ENCODE results near the gene PTPN9. TPM values are rescaled to one million over a fixed set of nuclear protein-coding genes. Genes with fewer than 3 reads are reported as not detected.
"Not testable (repeated sequence)": the region's sequence is repeated elsewhere in the genome, so short reads cannot be mapped to it uniquely, and the experiment has no call there.

The PTPN9 gene
- total RNA-seq, 8 experiments from 2014 or later, result 15.4 to 36.8 (median 20.6) TPM

DNA sequence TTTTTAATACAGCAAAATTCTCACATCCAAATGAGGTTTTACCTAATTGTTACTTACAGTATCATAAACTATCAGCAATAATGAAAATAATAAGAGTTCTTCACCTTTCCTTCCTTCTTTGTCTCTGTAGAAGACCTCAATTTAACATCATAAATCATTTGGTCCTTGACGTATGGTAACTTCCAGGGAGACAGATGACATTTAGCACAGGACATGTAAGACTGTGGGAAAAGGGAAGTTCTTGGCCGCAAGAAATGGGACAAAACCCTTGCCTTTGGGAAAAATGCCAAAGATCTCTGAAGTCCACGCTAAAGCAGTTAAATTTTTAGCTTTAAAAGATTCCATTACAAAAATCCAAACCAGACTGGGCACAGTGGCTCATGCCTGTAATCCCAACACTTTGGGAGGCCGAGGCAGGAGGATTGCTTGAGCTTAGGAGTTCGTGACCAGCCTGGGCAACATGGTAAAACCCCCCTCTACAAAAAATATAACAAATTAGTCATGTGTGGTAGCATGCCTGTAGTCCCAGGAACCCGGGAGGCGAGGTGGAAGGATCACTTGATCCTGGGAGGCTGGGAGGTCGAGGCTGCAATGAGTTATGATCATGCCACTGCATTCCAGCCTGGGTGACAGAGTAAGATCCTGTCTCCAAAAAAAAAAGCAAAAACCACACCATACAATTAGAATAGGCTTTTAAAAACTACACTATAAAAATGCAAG, 8.8 kb downstream of the PTPN9 start:
- 52 to 100% (median 85%) methylated on average over 2 to 7 of the region's 8 CpGs; no CpG with 5 or more reads in 1 of the 10 experiments for WGBS, 10 experiments
- Histone ChIP-seq H3K4me1 (replicated peaks in 1 of 2) (peaks cover 4 to 6% of the 10 kb centered on the region in 2 donors), H3K4me3 (no peak overlapping the region), H3K27ac (no peak overlapping the region)
- no peak for ATAC-seq (replicated peaks in 6 of 8)
- in situ Hi-C loops (cut with MboI; ENCODE audit: low pct_unique_long_range_greater_than_20kb in 2 of 9, low sequenced_read_pairs in 9 of 9, unreplicated experiment in 9 of 9), result no loop called here

DNA sequence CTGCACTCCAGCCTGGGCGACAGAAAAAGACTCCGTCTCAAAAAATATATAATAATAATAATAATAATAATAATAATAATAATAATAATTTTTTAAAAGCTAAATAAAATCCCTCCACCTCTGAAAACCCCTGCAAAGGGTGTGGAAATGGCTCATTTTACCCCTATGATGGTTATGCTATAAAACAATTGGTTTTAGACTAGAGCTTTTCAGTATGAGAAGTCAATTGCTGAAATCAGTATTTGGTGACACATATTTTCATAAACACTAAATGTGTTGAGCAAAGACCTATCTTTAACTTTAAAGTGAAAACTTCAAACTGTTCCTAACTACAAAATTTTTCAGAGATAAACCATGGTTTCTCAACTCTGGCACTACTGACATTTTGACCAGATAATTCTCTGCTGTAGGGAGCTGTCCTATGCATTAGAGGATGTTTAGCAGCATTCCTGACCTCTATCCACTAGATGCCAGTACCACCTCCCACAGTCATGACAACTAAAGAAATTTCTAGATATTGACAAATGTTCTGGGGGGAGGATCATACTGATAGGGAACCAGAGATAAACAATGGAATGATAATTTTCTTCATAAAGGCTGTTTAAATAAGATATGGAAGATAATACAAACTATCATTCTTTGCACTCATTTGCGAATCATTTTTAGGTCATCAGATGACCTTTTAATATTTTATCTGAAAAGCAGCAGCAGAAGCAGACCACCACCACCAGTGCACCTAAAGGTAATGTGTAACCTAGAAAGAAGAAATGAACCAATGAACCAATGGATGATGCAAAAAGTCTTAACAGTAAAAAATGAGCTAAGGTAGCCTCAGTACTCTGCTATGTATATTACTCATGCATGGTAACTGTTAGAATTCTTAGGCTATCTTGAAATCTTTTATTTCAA, 13.8 kb downstream of the PTPN9 start:
- Histone ChIP-seq H3K4me1 (replicated peaks in 1 of 2) (no peaks in the 10 kb centered on the region), H3K27ac (no peak overlapping the region), H3K4me3 (no peak overlapping the region)
- in situ Hi-C loops (cut with MboI; ENCODE audit: low pct_unique_long_range_greater_than_20kb in 2 of 9, low sequenced_read_pairs in 9 of 9, unreplicated experiment in 9 of 9), result no loop called here
- WGBS, 10 experiments, result 63 to 100% (median 100%) methylated on average over 1 to 3 of the region's 3 CpGs; no CpG with 5 or more reads in 2 of the 10 experiments
- no peak for ATAC-seq (replicated peaks in 6 of 8)

DNA sequence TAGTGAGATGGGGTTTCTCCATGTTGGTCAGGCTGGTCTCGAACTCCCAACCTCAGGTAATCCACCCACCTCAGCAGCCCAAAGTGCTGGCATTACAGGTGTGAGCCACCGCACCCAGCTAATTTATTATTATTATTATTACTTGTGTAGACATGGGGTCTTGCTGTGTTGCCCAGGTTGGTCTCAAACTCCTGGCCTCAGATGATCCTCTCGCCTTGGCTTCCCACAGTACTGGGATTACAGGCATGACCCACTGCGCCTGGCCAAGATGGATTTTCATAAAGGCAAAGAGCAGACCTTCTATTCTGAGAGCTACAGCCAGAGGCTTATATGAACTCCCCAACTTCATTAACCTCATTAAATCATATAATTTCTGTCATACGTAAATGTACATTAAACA, 17.2 kb downstream of the PTPN9 start:
- no peak overlapping the region for H3K4me3 ChIP-seq
- WGBS, 10 experiments, result 83 to 100% (median 100%) methylated on average over 1 to 3 of the region's 5 CpGs; no CpG with 5 or more reads in 2 of the 10 experiments
- in situ Hi-C loops (cut with MboI; ENCODE audit: low pct_unique_long_range_greater_than_20kb in 2 of 9, low sequenced_read_pairs in 9 of 9, unreplicated experiment in 9 of 9), result no loop called here
- ATAC-seq (replicated peaks in 6 of 8), result no peak
- H3K4me1 ChIP-seq (replicated peaks in 1 of 2), result no peaks in the 10 kb centered on the region
- H3K27ac ChIP-seq, result no peak overlapping the region

DNA sequence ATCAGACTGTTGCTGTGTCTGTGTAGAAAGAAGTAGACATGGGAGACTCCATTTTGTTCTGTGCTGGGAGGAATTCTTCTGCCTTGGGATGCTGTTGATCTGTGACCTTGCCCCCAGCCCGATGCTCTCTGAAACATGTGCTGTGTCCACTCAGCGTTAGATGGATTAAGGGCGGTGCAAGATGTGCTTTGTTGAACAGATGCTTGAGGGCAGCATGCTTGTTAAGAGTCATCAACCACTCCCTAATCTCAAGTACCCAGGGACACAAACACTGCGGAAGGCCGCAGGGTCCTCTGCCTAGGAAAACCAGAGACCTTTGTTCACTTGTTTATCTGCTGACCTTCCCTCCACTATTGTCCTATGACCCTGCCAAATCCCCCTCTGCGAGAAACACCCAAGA, 19.8 kb downstream of the PTPN9 start:
- ATAC-seq (replicated peaks in 6 of 8); H3K4me3 ChIP-seq; H3K4me1 ChIP-seq (replicated peaks in 1 of 2); in situ Hi-C loops (cut with MboI; ENCODE audit: low pct_unique_long_range_greater_than_20kb in 2 of 9, low sequenced_read_pairs in 9 of 9, unreplicated experiment in 9 of 9); H3K27ac ChIP-seq: not testable (repeated sequence)
- 85 to 100% (median 95%) methylated on average over 2 to 3 of the region's 6 CpGs; no CpG with 5 or more reads in 6 of the 10 experiments for WGBS, 10 experiments

DNA sequence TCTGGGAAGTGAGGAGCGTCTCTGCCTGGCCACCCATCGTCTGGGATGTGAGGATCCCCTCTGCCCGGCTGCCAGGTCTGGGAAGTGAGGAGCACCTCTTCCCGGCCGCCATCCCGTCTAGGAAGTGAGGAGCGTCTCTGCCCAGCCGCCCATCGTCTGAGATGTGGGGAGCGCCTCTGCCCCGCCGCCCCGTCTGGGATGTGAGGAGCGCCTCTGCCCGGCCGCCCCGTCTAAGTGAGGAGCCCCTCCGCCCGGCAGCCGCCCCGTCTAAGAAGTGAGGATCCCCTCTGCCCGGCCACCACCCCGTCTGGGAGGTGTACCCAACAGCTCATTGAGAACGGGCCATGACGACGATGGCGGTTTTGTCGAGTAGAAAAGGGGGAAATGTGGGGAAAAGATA, 20.2 kb downstream of the PTPN9 start:
- H3K27ac ChIP-seq; H3K4me3 ChIP-seq; ATAC-seq (replicated peaks in 6 of 8); in situ Hi-C loops (cut with MboI; ENCODE audit: low pct_unique_long_range_greater_than_20kb in 2 of 9, low sequenced_read_pairs in 9 of 9, unreplicated experiment in 9 of 9); H3K4me1 ChIP-seq (replicated peaks in 1 of 2): not testable (repeated sequence)
- WGBS, 10 experiments, result no CpG with 5 or more reads among the region's 28 CpGs

GRCh38 chr15:75554717-75555116, 24.4 kb downstream of the PTPN9 start:
- H3K4me1 ChIP-seq (replicated peaks in 1 of 2), result no peaks in the 10 kb centered on the region

DNA sequence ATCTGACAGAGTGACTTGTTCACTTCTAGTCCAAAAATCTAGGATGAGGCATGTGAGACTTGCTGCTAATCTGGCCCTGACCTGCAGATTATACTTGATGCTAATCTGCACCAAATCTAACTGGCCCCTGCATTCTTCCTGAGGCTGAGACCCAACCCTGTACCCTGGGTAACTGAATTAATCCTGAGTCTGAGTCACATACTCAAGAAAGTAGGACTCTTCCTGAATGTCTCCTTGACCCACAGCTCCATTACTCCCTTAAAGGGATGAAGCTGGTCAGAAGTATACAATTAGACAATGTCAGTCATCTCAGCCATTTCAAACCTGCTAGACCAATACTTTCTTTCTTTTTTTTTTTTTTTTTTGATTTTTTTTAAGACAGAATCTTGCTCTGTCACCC, 25.5 kb downstream of the PTPN9 start:
- ATAC-seq (replicated peaks in 6 of 8), result peak in 2 of 8 experiments; percentile 35 to 43
- Histone ChIP-seq H3K4me1 (replicated peaks in 1 of 2) (no peaks in the 10 kb centered on the region), H3K4me3 (no peak overlapping the region), H3K27ac (no peak overlapping the region)
- in situ Hi-C loops (cut with MboI; ENCODE audit: low pct_unique_long_range_greater_than_20kb in 2 of 9, low sequenced_read_pairs in 9 of 9, unreplicated experiment in 9 of 9), result no loop called here

More at GRCh38 chr15:75554717-75555116, 24.4 kb downstream of the PTPN9 start:
- no peak overlapping the region for H3K4me3 ChIP-seq
- in situ Hi-C loops (cut with MboI; ENCODE audit: low pct_unique_long_range_greater_than_20kb in 2 of 9, low sequenced_read_pairs in 9 of 9, unreplicated experiment in 9 of 9), result no loop called here
- H3K27ac ChIP-seq, result no peak overlapping the region
- ATAC-seq (replicated peaks in 6 of 8), result no peak

- no peak for ATAC-seq (replicated peaks in 6 of 8)
- Histone ChIP-seq H3K27ac (no peak overlapping the region), H3K4me3 (no peak overlapping the region), H3K4me1 (replicated peaks in 1 of 2) (no peaks in the 10 kb centered on the region)
- 95 to 100% (median 100%) methylated on average over 1 to 4 of the region's 4 CpGs; no CpG with 5 or more reads in 5 of the 10 experiments for WGBS, 10 experiments
- in situ Hi-C loops (cut with MboI; ENCODE audit: low pct_unique_long_range_greater_than_20kb in 2 of 9, low sequenced_read_pairs in 9 of 9, unreplicated experiment in 9 of 9), result no loop called here
Observed at GRCh38 chr15:75551091-75551490, 28.0 kb downstream of the PTPN9 start.

DNA sequence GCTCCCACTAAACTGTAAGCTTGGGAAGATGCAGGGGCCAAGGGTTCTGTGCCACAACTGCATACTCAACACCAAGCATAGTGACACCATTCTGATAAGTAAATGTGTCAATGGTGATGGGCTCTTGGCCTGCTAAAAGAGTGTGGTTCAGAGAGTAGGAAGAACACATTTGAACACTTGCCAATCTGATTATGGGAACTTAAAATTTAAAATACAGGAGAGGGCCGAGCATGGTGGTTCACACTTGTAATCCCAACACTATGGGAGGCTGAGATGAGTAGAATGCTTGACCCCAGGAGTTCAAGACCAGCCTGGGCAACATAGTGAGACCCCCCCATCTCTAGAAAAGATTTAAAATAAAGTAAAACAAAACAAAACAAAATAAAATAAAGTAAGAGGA, 34.1 kb downstream of the PTPN9 start:
- WGBS, 10 experiments, result 36 to 100% (median 76%) methylated on average over 1 of the region's 1 CpG; no CpG with 5 or more reads in 3 of the 10 experiments
- H3K27ac ChIP-seq, result no peak overlapping the region
- no peak for ATAC-seq (replicated peaks in 6 of 8)
- no peak overlapping the region for H3K4me3 ChIP-seq
- in situ Hi-C loops (cut with MboI; ENCODE audit: low pct_unique_long_range_greater_than_20kb in 2 of 9, low sequenced_read_pairs in 9 of 9, unreplicated experiment in 9 of 9), result no loop called here
- no peaks in the 10 kb centered on the region for H3K4me1 ChIP-seq (replicated peaks in 1 of 2)

GRCh38 chr15:75544359-75544758, 34.8 kb downstream of the PTPN9 start:
- no peak overlapping the region for H3K27ac ChIP-seq

GRCh38 chr15:75542949-75543545, 36.1 kb downstream of the PTPN9 start:
- WGBS, 10 experiments, result 39 to 100% (median 81%) methylated on average over 1 to 3 of the region's 6 CpGs; no CpG with 5 or more reads in 2 of the 10 experiments
- ATAC-seq (replicated peaks in 6 of 8), result not testable (repeated sequence)

More at GRCh38 chr15:75544359-75544758, 34.8 kb downstream of the PTPN9 start:
- Histone ChIP-seq H3K4me1 (replicated peaks in 1 of 2) (no peaks in the 10 kb centered on the region), H3K4me3 (no peak overlapping the region)
- in situ Hi-C loops (cut with MboI; ENCODE audit: low pct_unique_long_range_greater_than_20kb in 2 of 9, low sequenced_read_pairs in 9 of 9, unreplicated experiment in 9 of 9), result no loop called here
- no peak for ATAC-seq (replicated peaks in 6 of 8)
- WGBS, 10 experiments, result 0 to 100% (median 100%) methylated on average over 1 of the region's 2 CpGs; no CpG with 5 or more reads in 3 of the 10 experiments

GRCh38 chr15:75542386-75542797, 36.7 kb downstream of the PTPN9 start:
- ATAC-seq (replicated peaks in 6 of 8), result no peak
- Histone ChIP-seq H3K27ac (no peak overlapping the region), H3K4me3 (no peak overlapping the region), H3K4me1 (replicated peaks in 1 of 2) (no peaks in the 10 kb centered on the region)
- in situ Hi-C loops (cut with MboI; ENCODE audit: low pct_unique_long_range_greater_than_20kb in 2 of 9, low sequenced_read_pairs in 9 of 9, unreplicated experiment in 9 of 9), result no loop called here
- 67 to 100% (median 92%) methylated on average over 1 to 2 of the region's 2 CpGs; no CpG with 5 or more reads in 2 of the 10 experiments for WGBS, 10 experiments

More at GRCh38 chr15:75542949-75543545, 36.1 kb downstream of the PTPN9 start:
- H3K27ac ChIP-seq; H3K4me3 ChIP-seq; in situ Hi-C loops (cut with MboI; ENCODE audit: low pct_unique_long_range_greater_than_20kb in 2 of 9, low sequenced_read_pairs in 9 of 9, unreplicated experiment in 9 of 9); H3K4me1 ChIP-seq (replicated peaks in 1 of 2): not testable (repeated sequence)

- H3K4me3 ChIP-seq, result no peak overlapping the region
- H3K27ac ChIP-seq, result no peak overlapping the region
- WGBS, 10 experiments, result 68 to 100% (median 98%) methylated on average over 1 to 7 of the region's 7 CpGs; no CpG with 5 or more reads in 4 of the 10 experiments
- in situ Hi-C loops (cut with MboI; ENCODE audit: low pct_unique_long_range_greater_than_20kb in 2 of 9, low sequenced_read_pairs in 9 of 9, unreplicated experiment in 9 of 9), result no loop called here
- ATAC-seq (replicated peaks in 6 of 8), result no peak
- no peaks in the 10 kb centered on the region for H3K4me1 ChIP-seq (replicated peaks in 1 of 2)
Observed at GRCh38 chr15:75538376-75538775, 40.7 kb downstream of the PTPN9 start.

Data from motor neuron (in vitro differentiated cells).